ENCODE measurements around the gene EAPP.
"Not testable (repeated sequence)": the region's sequence is repeated elsewhere in the genome, so short reads cannot be mapped to it uniquely, and the experiment has no call there.

The EAPP gene

GRCh38 chr14:34478261-34478660, 61.2 kb downstream of the EAPP start:
- no peak for DNase-seq

GRCh38 chr14:34476036-34476435, 63.5 kb downstream of the EAPP start:
- not testable (repeated sequence) for DNase-seq

- DNase-seq = no peak
These were observed 64.3 kb downstream of the EAPP start for GRCh38 chr14:34475163-34475562.

DNA sequence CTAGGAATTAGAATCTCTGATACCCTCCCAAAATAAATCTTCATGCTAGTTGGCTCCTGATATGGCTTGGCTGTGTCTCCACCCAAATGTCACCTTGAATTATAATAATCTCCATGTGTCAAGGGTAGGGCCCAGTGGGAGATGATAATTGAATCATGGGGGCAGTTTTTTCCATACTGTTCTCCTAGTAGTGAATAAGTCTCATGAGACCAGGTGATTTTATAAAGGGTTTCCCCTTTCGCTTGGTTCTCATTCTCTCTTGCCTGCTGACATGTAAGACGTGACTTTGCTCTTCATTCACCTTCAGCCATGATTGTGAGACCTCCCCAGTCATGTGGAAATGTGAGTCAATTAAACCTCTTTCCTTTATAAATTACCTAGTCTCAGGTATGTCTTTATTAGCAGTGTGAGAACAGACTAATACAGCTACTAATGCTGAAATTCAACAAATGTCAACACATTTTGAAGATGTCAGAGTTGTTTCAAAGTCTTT, 65.3 kb downstream of the EAPP start:
- no peak for DNase-seq

DNA sequence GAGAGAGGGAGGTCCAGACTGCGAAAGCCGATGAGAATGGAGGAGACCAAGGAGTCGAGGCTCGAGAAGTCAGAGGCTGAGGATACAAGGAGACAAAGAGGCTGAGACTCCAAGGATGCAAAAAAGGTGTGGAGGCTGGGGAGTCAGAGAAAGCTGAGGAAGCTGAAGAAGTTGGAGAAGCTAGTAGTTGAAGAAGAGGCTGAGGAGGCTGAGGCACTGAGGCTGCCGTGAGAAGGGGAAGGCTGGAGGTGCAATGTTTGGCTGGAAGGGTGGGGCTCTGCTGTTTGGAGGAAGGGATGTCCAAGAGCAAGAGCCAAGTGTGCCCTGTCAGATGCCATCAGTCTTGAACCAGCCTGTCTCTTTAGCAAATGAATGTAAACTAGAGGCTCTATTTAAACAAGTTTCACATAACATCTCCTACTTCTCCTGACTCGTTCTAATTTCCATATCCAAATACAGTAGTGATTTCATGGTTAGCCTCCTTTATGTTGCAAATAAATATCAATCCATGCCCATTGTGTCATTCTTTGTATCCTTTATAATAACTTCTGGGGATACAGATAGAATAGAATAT, 66.7 kb downstream of the EAPP start:
- DNase-seq = no peak

DNA sequence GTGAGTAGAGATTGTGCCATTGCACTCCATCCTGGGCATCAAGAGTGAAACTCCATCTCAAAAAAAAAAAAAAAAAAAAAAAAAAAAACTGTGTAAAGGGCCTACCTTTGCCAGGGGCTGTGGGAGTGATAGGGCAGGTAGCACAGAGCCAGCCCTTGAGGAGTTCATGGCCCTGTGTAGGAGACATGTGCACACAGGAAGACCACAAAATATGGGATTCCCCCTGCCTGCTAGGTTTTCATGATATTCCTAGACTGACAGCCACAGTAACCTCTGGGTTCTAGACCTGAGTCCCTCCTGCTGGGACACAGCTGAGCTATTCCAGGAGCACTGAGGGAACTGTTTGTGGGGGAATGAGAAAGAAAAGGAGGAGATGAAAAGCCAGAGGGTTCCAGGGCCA, 69.2 kb downstream of the EAPP start:
- no peak for DNase-seq

- DNase-seq = no peak
These were observed 72.8 kb downstream of the EAPP start for GRCh38 chr14:34466691-34467090.

Data from MV-4-11 (cell line).